ENCODE measurements around the gene CST7. TPM values are rescaled to one million over a fixed set of nuclear protein-coding genes. Genes with fewer than 3 reads are reported as not detected.

CST7 gene, protein sequence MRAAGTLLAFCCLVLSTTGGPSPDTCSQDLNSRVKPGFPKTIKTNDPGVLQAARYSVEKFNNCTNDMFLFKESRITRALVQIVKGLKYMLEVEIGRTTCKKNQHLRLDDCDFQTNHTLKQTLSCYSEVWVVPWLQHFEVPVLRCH
- not detected in 2 replicates for polyA plus RNA-seq

DNA sequence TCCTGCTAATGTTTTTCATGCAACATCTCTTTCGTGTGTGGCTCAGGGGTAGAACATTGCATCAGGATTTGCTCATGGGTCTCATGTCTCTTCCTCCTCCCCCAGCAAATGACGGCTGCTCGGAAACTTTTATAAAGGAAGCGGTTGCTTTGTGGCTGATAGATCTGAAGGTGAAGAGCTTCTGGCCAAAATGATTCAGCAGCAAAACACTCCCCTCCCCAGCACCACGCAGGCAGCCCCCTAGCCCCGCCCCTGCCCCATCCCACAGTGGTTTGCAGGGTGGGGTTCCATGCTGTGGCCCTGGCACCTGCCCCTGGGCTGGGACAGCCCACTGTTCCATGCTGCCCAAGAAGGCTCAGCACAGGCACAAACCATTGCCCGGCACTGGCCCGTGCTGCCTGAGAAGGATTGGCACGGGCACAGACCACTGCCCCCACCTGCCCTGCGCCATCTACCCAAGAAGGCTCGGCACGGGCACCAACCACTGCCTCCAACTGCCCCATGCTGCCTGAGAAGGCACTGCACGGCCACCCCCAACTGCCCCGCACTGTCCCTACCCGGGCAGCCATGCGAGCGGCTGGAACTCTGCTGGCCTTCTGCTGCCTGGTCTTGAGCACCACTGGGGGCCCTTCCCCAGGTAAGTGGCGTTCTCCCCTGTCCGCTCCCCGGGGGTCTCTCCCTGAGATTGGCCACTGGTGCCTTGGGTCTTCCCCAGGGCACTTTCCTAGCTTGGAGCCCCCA, at the start of gene CST7:
Gene CST7, plus strand, starts transcription at position 331 of the 741 bp plus-strand sequence. Its CDS starts 237 bp downstream, at position 568.

DNA sequence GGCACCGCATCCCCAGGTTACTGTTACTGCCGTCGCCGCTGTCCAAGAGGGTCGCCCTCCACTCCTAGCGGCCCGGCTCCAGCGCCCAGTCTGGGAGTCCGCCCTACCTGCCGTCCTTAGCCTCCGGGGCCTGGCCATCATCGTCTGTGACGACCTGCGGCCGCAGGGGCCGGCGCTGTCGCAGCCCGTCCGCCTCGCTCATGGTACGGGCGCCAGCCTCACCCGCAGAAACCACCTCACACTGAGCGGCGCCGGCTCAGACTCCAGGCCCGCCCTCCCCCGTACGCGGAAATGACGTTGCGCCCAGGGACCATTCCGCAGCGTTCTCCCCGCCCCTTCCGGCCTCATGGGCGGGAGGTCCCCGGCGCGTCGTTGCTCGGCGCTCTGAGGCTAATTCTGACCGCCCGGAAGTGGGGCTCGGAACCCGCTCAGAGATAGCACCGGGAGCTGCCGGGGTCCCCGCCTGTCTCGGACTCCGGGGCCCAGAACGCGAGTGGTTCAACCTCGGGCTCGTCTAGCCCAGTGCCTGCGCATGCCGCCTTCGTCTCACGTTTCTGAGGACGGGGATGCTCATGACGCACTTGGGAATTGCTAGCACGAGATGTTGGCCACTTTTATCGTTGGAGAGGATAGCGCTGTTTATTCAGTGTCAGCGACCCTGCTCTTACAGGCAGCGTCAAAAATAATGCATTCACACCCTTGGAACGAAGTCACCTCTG, 43.6 kb downstream of the CST7 start, which contains the start of gene APMAP:
Gene APMAP, minus strand, starts transcription at position 265 of the 719 bp plus-strand sequence. Its CDS starts 63 bp downstream, at position 202.

Other genes starting within 250 kb of the CST7 start
- 41.1 and 49.4 TPM in 2 replicates for gene APMAP, start 43.5 kb downstream of the CST7 start, polyA plus RNA-seq
- 2.3 and 4.5 TPM in 2 replicates for gene ACSS1, start 108.9 kb downstream of the CST7 start, polyA plus RNA-seq
- 0.16 and 1.5 TPM in 2 replicates for gene VSX1, start 132.9 kb downstream of the CST7 start, polyA plus RNA-seq
- gene ENTPD6, start 246.4 kb downstream of the CST7 start, polyA plus RNA-seq = 9.9 and 14.3 TPM in 2 replicates